HG03064 (cell line): ENCODE measurements around the gene HRH2.
"Not testable (repeated sequence)": the region's sequence is repeated elsewhere in the genome, so short reads cannot be mapped to it uniquely, and the experiment has no call there.

Source experiments
- ATAC-seq: cut with Tn5 transposase; IDR thresholded peaks from one replicate; pipeline ENCODE4 v1.9.1; 2021; ENCODE audit warnings: low read depth; ENCODE audit not compliant: unreplicated experiment

Gene HRH2

DNA sequence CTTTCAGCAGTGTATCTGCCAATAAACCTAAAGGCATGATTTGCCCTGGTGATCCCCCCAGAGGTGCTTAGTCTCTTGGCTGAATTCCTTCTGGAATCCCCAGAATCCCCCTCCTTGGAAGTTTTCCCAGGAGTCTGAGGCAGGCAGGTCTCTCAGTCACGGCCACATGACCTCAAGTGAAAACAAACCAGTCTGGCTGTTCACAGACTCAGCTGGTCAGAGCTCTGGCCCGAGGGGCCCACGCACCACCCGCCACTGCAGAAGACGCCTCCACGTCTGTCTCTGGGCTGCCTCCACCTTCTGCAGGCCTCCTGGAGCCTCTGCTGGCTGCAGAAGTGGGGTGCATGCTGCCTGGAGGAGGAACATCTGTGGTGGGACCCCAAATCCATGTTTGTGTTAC lies 52.5 kb downstream of the HRH2 start:
- ATAC-seq, result no peak

GRCh38 chr5:175711031-175711430 lies 53.2 kb downstream of the HRH2 start:
- no peak for ATAC-seq

GRCh38 chr5:175711472-175712312 lies 53.8 kb downstream of the HRH2 start:
- no peak for ATAC-seq

DNA sequence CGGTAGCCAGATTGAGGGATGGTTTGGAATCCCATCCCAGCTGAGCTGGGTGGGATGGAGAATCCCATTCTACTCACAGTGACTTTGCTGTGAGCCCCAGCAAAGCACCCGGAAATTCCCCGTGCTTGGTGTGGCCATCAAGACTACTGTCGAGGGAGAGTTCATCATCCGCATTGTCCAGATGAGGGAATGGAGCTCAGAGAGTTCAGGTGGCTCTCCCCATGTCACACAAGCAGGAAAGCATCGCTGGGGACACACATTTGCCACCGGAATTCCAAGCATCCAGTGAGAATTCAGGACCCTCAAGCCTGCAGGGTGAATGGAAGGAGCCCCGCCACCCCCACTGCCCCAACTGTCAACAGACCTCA lies 54.4 kb downstream of the HRH2 start:
- ATAC-seq, result no peak

DNA sequence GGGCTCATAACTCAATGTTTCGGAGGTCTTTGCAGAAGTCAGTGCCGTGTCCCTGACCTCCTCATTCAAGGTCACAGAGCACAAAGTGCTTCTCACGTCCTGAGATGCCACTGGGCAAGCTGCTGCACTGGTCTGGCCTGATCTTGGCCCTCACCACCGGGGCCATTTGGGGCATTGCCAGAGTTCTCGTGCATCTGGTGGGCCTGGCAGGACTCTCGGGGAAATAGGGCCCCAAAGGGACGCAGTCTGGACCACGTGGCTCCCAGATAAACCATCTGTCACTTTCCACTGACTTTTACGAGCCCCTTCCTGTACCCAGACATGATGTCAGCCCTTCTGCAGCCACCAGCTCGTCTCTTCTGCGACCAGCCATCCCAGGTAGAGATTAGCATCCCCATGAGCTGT lies 54.8 kb downstream of the HRH2 start:
- no peak for ATAC-seq

GRCh38 chr5:175713930-175714329 lies 56.1 kb downstream of the HRH2 start:
- ATAC-seq, result no peak

- ATAC-seq, result no peak
These were observed 56.7 kb downstream of the HRH2 start for GRCh38 chr5:175714479-175715085.

DNA sequence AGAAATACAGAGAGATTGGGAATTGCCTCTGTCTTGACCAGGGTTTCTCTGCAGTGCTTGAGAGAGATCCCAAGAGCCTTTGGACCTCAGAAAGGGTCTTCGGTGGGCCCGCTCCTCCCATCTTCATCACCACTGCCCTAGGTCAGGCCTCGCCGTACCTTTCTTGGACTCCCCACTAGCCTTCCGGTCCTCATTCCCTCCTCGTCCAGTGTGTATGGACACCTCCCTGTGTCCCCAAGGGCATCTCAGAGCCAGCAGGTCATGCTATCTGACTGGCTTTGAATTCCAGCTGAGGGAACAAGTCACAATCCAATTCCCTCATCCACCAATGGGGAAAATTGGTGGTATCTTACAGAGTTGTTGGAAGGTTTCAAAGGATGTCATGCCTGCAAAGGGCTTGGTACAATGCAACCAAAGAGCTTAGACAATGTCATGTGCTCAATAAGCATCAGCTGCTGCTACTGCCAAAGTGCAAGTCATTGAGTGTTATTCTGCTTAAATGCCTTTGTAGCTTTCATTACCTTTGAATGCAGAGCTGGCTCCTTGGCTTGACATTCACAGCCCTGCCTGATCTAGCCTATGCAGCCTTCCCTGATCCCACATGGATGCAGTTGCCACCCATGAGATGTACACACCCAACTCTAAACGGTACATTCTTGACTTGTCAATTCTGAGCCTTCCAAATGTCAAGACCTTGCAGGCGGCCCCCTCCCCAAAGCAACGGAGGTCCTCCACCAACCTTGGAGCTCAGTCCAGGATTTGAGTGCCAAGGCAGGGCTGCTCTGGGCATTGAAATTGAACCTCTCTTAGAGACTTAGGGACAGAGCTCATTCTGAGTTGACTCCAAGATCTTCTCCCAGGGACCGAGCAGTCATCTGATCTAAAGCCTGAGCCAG lies 58.0 kb downstream of the HRH2 start:
- ATAC-seq, result no peak

DNA sequence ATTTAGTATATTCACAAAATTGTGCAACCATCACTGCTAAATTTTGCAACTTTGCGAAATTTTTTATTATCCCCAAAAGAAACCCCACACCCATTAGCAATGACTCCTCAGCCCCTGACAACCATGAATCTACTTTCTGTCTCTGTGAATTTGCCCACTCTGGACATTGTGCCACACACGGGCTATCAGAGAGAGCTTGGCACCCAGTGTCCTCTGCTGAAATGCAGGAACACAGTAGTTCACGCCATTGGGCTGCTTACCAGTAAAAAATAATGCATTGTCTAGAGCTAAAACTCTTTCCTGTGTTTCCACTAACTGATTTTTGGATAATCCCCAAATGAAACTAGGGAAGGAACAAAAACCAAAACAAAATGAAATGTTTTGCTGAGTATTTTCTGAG lies 60.0 kb downstream of the HRH2 start:
- no peak for ATAC-seq

DNA sequence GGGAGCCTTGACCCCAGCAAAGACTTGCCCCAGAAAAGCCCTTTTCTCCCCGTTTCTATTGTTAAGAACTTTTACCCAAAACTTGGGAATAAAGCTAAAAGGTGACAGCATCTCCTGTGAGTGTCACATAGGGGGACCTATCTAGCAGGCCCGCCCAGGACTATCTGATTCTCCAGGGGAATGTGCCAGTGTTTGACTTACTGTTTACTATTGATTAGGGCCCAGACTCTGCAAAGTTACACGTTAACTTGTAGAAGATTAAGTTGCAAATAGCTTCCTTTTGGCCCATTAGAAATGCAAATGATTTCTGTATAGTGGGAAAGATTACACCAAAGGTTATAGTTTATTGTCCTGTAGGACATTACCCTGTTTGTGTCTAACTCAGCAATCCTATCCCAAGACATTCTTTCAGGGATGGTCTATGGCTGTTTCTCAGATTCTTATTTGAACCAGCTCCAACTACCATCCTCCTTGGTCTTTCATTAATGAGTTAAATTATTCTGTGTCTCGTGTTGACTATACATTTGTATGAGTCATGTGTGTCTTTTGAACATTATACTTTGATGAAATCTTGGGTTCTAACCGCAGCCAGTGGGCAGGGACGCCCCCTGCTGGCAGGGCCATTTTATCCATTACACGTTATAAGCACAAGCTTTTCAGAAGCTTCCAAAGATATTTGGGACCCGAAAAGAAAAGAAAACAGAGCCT lies 60.7 kb downstream of the HRH2 start:
- ATAC-seq, result no peak

DNA sequence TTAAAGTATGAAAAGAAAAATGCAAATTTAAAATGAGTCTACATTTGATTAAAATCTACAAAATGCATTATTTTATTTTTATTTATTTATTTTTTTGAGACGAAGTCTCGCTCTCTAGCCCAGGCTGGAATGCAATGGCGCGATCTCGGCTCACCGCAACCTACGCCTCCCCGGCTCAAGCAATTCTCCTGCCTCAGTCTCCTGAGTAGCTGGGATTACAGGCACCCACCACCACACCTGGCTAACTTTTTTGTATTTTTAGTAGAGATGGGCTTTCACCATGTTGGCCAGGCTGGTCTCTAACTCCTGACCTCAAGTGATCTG lies 61.2 kb downstream of the HRH2 start:
- not testable (repeated sequence) for ATAC-seq

DNA sequence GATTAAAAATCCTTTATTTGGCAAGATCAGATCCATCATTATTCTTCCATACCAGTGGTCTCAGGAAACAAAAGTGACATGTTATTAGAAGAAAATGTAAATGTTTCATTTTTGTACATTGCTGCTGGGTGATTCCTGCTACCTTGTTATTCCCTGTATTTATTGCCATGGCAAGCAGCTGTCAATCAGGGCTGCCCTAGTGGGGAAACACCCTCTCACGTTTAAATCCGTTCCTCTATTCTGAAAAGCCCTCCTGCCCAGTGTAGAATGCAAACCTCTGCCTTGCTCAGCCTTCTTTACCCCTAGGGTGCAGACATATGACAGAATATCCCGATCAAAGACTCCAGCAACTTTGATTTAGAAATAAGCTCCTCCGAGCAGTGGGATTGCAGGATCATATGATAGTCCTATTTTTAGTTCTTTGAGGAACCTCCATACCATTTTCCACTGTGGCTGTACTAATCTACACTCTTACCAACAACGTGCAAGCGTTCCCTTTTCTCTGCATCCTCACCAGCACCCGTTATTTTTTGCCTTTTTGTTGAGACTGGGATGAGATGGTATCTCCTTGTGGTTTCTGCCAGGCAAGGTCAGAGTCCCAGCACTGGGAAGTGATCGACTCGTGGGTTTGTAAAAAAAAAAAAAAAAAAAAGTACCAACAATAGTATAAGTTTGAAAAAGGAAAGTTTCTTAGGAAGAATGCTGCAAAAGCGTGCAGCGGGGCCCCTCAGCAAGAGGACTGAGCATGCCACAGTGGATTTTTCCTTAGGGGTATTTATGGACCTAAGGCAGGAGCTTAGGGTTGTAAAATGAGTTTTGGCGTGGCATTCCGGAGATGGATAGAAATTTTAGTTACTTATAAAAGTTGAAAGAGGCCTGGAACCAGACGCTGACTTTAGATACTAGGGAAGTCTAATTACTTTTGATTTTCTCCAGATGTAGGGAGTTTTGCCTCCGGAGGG lies 66.7 kb downstream of the HRH2 start:
- no peak for ATAC-seq

- no peak for ATAC-seq
These were observed 70.4 kb downstream of the HRH2 start for GRCh38 chr5:175728316-175728715.

- ATAC-seq, result no peak
These were observed 71.3 kb downstream of the HRH2 start for GRCh38 chr5:175728885-175729828.

DNA sequence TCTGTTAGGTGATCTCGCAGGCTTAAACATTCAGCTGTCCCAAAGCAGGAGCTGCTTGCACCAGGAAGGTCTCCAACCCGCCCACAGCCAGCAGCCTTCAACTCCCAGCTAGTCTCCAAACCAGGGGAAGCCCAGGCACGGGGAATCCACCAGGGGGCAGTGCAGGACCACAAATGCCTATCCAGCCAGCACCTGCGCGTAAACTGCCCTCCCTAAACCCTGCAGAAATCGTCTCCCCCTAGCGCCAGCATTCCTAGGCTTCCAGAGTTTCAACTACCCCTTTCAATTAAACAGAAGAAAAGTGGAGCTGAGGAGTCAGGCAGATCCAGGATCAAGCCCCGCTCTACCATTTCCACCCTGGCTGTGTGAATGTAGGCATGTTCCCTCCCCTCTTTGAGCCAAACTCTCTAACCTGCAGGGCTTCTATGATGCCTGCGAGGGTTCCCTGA lies 72.0 kb downstream of the HRH2 start:
- no peak for ATAC-seq

- no peak for ATAC-seq
These were observed 73.3 kb downstream of the HRH2 start for GRCh38 chr5:175731172-175731571.

DNA sequence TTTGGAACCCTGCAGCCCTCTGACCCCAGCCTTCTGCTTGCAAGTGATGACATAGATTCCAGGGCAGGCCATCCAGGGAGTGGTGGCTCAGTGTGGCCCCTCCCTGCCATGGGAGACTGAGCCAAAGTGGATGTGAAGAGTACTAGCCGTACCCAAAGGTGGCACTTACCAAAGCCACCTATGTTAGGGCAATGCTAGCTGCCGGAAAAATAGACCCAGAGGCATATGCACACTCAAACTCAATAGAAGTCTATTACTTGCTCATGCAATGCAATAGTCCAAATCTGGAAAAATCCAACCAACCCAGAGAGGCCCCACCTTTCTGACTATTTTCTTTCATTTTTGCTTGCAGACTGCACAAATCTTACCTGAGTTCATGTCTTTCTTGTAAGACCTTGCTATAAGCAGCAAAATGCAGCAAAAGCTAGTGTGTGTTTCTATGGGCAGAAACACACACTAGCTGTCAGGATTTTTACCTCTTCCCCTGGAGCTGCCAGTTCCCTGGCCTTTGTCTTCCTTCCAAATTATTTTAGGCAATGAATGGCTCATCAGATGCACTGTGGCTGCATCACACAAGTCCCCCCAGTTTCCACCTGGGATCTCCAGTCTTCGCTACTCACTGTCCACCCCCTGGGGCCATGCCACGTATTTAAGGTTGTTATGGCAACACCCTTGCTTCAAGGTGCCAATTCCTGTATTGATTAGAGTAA lies 74.0 kb downstream of the HRH2 start:
- ATAC-seq, result no peak

DNA sequence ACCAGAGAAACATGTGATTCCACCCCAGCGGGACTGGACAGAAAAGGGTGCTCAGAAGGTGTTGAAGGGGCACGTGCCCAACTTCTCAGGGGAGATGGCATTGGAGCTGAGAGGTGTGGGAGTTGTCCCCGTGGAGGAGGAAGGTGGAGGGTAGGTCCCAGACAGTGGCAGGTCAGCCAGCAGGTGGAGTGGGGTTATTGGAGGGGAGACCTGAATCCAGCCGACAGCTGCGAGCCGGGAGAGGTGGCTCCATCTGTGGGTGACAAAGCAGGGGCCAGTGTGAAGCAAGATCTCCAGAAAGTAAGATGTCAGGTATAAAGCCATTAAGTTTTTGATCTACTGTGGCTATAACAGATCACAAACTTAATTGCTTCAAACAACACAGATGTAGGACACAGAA lies 75.1 kb downstream of the HRH2 start:
- ATAC-seq, result no peak
